Stomach smooth muscle (tissue), 2 donors: Measurements from ENCODE around the gene ACOT9.
"Not testable (repeated sequence)": the region's sequence is repeated elsewhere in the genome, so short reads cannot be mapped to it uniquely, and the experiment has no call there.

ENCODE experiments used
- H3K27ac ChIP-seq: one replicate; pipeline ENCODE4 v1.7.0; 2013; ENCODE audit warnings: mild to moderate bottlenecking, low read length, inconsistent platforms
- H3K27me3 ChIP-seq, 2 donors: one replicate each; pipeline ENCODE4 v1.7.0; 2013; ENCODE audit warnings: low read length in 2 of 2; ENCODE audit not compliant: insufficient read depth in 2 of 2, control insufficient read depth in 1 of 2
- H3K36me3 ChIP-seq, 2 donors: one replicate each; pipeline ENCODE4 v1.7.0; 2013; ENCODE audit warnings: low read length in 2 of 2; ENCODE audit not compliant: control insufficient read depth in 2 of 2, insufficient read depth in 2 of 2
- H3K4me1 ChIP-seq: one replicate; pipeline ENCODE4 v1.7.0; 2013; ENCODE audit warnings: low read length; ENCODE audit not compliant: control insufficient read depth, insufficient read depth
- H3K4me3 ChIP-seq, 2 donors: one replicate each; pipeline ENCODE4 v1.7.0; 2013; ENCODE audit warnings: low read length in 2 of 2
- H3K9ac ChIP-seq, 2 donors: one replicate each; pipeline ENCODE4 v1.7.0; 2013; ENCODE audit warnings: low read length in 2 of 2, mild to moderate bottlenecking in 1 of 2
- H3K9me3 ChIP-seq, 2 donors: one replicate each; pipeline ENCODE4 v1.7.0; 2013; ENCODE audit warnings: low read length in 2 of 2; ENCODE audit not compliant: control insufficient read depth in 2 of 2
- donor health status: healthy.
- donor health status: Pancreatic carcinoma.

Gene ACOT9

DNA sequence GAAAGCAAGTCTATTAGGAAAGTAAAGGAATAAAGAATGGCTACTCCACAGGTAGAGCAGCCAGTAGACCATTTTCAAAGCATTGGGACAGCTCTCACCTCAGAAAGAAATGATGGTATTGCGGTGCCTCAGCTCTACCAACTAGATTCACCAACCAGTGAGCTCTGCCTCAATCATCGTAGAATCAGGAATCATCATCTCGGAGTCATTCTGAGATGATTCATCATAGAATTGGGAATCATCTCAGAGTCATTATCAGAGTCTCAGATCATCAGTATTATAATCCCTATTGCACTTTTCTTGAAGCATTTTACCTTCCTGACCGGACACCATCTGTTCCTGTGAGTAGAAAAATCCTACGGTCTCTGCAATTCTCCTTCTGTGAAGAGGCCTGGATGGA, 22.4 kb upstream of the ACOT9 start:
- no peak overlapping the region for H3K4me3 ChIP-seq
- H3K27me3 ChIP-seq = peaks cover 0 to 2% of the 10 kb centered on the region in 2 donors
- no peaks in the 10 kb centered on the region for H3K4me1 ChIP-seq
- no peaks in the 10 kb centered on the region for H3K9me3 ChIP-seq
- no peak overlapping the region for H3K27ac ChIP-seq
- H3K9ac ChIP-seq = no peak overlapping the region
- no peaks in the 10 kb centered on the region for H3K36me3 ChIP-seq

DNA sequence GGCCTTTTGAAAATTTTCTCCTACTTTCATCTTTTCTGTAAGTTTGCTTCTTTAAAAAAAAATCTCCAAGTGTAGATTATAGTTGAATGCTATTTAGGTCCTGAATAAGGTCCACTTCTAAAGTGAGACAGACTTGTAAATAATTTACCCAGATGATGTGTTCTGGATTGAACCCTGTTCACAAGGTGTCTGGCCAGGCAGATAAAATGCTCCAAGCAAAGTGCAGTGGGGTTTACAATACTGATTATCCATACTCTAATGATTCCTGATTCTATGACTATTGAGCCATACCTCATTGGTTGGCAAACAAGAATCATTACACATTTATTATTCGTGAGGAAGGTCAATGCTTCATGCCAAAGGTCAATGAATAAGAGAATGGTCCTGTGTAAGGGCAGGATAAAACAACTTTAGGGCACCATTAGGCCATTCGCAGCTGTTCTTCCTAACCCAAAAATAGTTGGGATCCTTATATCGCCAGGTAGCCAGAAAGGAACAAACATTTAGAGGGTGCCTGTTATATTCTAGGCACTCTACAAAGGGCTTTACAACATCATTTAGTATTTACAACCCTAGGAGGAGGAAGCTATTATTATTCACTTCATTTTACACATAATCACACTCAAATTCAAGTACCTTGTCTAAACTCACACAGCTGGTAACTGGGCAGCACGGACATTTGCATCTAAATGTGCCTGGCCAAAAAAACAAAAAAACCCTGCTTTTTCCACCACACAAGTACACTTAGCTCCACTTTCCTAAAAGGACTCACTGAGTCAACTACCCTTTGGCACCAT, 21.3 kb upstream of the ACOT9 start:
- H3K4me3 ChIP-seq = no peak overlapping the region
- H3K9ac ChIP-seq = no peak overlapping the region
- no peak overlapping the region for H3K27ac ChIP-seq
- H3K36me3 ChIP-seq = no peaks in the 10 kb centered on the region
- no peaks in the 10 kb centered on the region for H3K4me1 ChIP-seq
- no peaks in the 10 kb centered on the region for H3K27me3 ChIP-seq
- H3K9me3 ChIP-seq = no peaks in the 10 kb centered on the region

GRCh38 chrX:23759821-23760220, 16.7 kb upstream of the ACOT9 start:
- H3K36me3 ChIP-seq = no peaks in the 10 kb centered on the region
- no peaks in the 10 kb centered on the region for H3K4me1 ChIP-seq
- no peak overlapping the region for H3K4me3 ChIP-seq
- H3K27me3 ChIP-seq = no peaks in the 10 kb centered on the region
- H3K27ac ChIP-seq = no peak overlapping the region
- H3K9me3 ChIP-seq = no peaks in the 10 kb centered on the region
- H3K9ac ChIP-seq = no peak overlapping the region

DNA sequence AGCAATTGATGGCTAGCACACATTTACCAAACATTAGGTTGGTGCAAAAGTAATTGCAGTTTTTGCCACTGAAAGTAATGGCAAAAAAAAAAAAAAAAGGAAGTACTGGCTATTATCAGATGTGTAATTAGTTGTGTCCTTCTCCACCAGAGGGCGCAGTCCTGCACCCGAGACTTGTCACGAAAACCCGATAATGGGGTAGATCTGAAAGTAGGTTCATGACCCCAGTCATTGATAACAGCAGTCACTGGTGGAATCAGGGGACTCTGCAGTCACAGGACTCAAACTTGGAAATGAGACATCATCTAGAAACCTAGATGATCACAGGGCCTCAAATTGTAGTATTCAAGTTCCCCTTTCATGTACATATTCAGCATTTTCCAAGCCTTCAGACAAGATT, 13.1 kb upstream of the ACOT9 start:
- Histone ChIP-seq H3K9me3 (no peaks in the 10 kb centered on the region), H3K27me3 (no peaks in the 10 kb centered on the region), H3K4me1 (no peaks in the 10 kb centered on the region), H3K9ac (no peak overlapping the region), H3K4me3 (no peak overlapping the region), H3K36me3 (no peaks in the 10 kb centered on the region), H3K27ac (no peak overlapping the region)

DNA sequence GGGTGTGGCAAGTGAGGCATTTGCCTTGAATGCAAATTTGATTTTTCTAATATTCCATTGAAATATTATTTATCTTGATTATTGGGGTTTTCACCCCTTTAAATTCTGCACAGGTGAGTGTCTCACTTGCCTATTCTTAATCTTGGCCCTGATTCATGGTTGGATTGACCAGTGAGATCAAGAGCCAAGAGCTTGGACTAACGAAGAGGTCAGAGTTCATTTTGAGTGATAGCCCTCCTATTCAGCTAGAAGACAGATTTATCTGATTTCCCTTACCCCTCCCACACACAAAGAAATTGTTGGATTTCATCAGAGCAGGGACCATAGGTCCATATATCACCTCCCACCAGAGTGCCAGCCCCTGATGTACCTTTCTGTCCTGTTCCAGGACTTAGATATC, 11.6 kb upstream of the ACOT9 start:
- H3K27ac ChIP-seq = no peak overlapping the region
- H3K9me3 ChIP-seq = no peaks in the 10 kb centered on the region
- H3K9ac ChIP-seq = no peak overlapping the region
- H3K4me3 ChIP-seq = no peak overlapping the region
- no peaks in the 10 kb centered on the region for H3K4me1 ChIP-seq
- no peaks in the 10 kb centered on the region for H3K27me3 ChIP-seq
- H3K36me3 ChIP-seq = no peaks in the 10 kb centered on the region

GRCh38 chrX:23752740-23753415, 9.8 kb upstream of the ACOT9 start:
- H3K9me3 ChIP-seq = no peaks in the 10 kb centered on the region
- H3K27ac ChIP-seq = peak overlapping the region; percentile 24
- no peak overlapping the region for H3K4me3 ChIP-seq
- no peak overlapping the region for H3K9ac ChIP-seq
- no peaks in the 10 kb centered on the region for H3K36me3 ChIP-seq
- no peaks in the 10 kb centered on the region for H3K27me3 ChIP-seq
- H3K4me1 ChIP-seq = no peaks in the 10 kb centered on the region

GRCh38 chrX:23749576-23749975, 6.5 kb upstream of the ACOT9 start:
- H3K4me1 ChIP-seq = no peaks in the 10 kb centered on the region
- no peak overlapping the region for H3K9ac ChIP-seq
- no peaks in the 10 kb centered on the region for H3K27me3 ChIP-seq
- H3K36me3 ChIP-seq = no peaks in the 10 kb centered on the region
- H3K27ac ChIP-seq = no peak overlapping the region
- no peaks in the 10 kb centered on the region for H3K9me3 ChIP-seq
- no peak overlapping the region for H3K4me3 ChIP-seq

DNA sequence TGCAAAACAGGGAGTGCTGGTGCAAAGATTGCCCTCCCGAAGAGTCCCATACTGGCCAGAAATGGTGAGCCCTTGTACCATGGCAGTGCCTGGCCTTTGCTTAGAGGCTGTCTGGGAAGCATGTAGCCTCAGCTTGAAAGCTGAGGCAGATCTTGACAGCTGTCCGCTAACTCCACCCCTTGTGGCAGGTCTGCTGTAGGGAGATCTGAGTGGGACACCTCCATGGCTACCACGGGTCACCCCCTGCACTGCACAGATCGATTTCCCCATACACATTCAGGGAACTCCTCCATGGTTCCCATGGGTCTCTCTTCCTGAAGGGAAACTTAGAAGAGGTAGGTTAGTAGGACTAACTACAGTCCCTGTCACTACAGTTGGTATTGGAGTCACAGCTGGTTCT, 6.1 kb upstream of the ACOT9 start:
- H3K27ac ChIP-seq = no peak overlapping the region
- H3K4me3 ChIP-seq = no peak overlapping the region
- H3K4me1 ChIP-seq = no peaks in the 10 kb centered on the region
- no peaks in the 10 kb centered on the region for H3K9me3 ChIP-seq
- H3K36me3 ChIP-seq = no peaks in the 10 kb centered on the region
- no peaks in the 10 kb centered on the region for H3K27me3 ChIP-seq
- H3K9ac ChIP-seq = no peak overlapping the region

GRCh38 chrX:23745786-23746185, 2.7 kb upstream of the ACOT9 start:
- H3K9ac ChIP-seq = no peak overlapping the region
- no peaks in the 10 kb centered on the region for H3K27me3 ChIP-seq
- H3K4me1 ChIP-seq = no peaks in the 10 kb centered on the region
- H3K4me3 ChIP-seq = no peak overlapping the region
- H3K9me3 ChIP-seq = no peaks in the 10 kb centered on the region
- no peaks in the 10 kb centered on the region for H3K36me3 ChIP-seq
- no peak overlapping the region for H3K27ac ChIP-seq

DNA sequence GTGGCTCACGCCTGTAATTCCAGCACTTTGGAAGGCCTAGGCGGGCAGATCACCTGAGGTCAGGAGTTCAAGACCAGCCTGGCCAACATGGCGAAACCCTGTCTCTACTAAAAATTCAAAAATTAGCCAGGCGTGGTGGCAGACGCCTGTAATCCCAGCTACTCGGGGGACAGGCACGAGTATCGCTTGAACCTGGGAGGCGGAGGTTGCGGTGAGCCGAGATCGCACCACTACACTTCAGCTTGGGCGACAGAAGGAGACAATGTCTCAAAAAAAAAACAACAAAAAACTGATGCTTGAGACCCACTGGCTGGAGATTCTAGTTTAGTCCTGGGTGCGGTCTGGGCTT, 521 bp upstream of the ACOT9 start:
- H3K27ac ChIP-seq = peak overlapping the region; percentile 96
- not testable (repeated sequence) for H3K9me3 ChIP-seq, H3K36me3 ChIP-seq, H3K27me3 ChIP-seq, H3K4me1 ChIP-seq
- H3K4me3 ChIP-seq = peak overlapping the region; percentile 25 to 79
- peak overlapping the region; percentile 13 to 53 for H3K9ac ChIP-seq

- peak overlapping the region; percentile 96 for H3K27ac ChIP-seq
- H3K4me1 ChIP-seq = peaks cover 3% of the 10 kb centered on the region
- peak overlapping the region; percentile 75 to 79 for H3K4me3 ChIP-seq
- H3K9me3 ChIP-seq = no peaks in the 10 kb centered on the region
- peak overlapping the region; percentile 90 to 95 for H3K9ac ChIP-seq
- H3K27me3 ChIP-seq = no peaks in the 10 kb centered on the region
- no peaks in the 10 kb centered on the region for H3K36me3 ChIP-seq
Observed at GRCh38 chrX:23742174-23742696, 841 bp downstream of the ACOT9 start.
